H1 (cell line): ENCODE measurements around the gene LCP1. TPM values are rescaled to one million over a fixed set of nuclear protein-coding genes. Genes with fewer than 3 reads are reported as not detected.

Experiments
- CTCF ChIA-PET: fragments of 300-600 bp; sonication (Branson Sonifier 250); formaldehyde crosslinking; loops from one replicate; lab custom pipeline; 2021; ENCODE audit not compliant: partially characterized antibody; lab: Charles Lee
- POLR2A ChIA-PET: fragments of 300-600 bp; sonication (Branson Sonifier 250); formaldehyde crosslinking; loops from one replicate; lab custom pipeline; 2021; ENCODE audit warnings: inconsistent platforms; ENCODE audit not compliant: partially characterized antibody; lab: Charles Lee
- DNase-seq, 2 experiments: peaks; one replicate each; pipeline versions ENCODE4 v3.0.0 to v3.0.0-alpha.2; 2010 to 2022; ENCODE audit warnings: low spot score in 2 of 2, low read depth in 1 of 2, mixed read lengths in 1 of 2
- FAIRE-seq: peaks from 2 replicates; lab custom pipeline; 2011; peaks lifted over from hg19 to GRCh38; lab: Jason Lieb, UNC
- H2AFZ ChIP-seq: 2 replicates; pipeline ENCODE4 v1.8.1; 2012; ENCODE audit warnings: low read length, inconsistent platforms
- H2AK5ac ChIP-seq: 2 replicates; pipeline ENCODE4 v1.6.1; 2013; ENCODE audit warnings: low read depth, low read length
- H2BK120ac ChIP-seq: replicated peaks from 2 replicates; pipeline ENCODE3; 2013; ENCODE audit warnings: low read depth, low read length, inconsistent platforms
- H2BK12ac ChIP-seq: 2 replicates; pipeline ENCODE4 v1.6.1; 2013; ENCODE audit warnings: low read depth, low read length
- H2BK15ac ChIP-seq: 2 replicates; pipeline ENCODE4 v1.6.1; 2013; ENCODE audit warnings: low read length
- H2BK20ac ChIP-seq: 2 replicates; pipeline ENCODE4 v1.6.1; 2013; ENCODE audit warnings: low read length
- H2BK5ac ChIP-seq: 2 replicates; pipeline ENCODE4 v1.6.1; 2013; ENCODE audit warnings: low read depth, low read length
- H3K14ac ChIP-seq: 2 replicates; pipeline ENCODE4 v1.6.1; 2013; ENCODE audit warnings: inconsistent platforms; ENCODE audit not compliant: insufficient read length
- H3K18ac ChIP-seq: 2 replicates; pipeline ENCODE4 v1.6.1; 2013; ENCODE audit warnings: low read length; ENCODE audit errors: extremely low read depth
- H3K23ac ChIP-seq: 2 replicates; pipeline ENCODE4 v1.6.1; 2013; ENCODE audit warnings: inconsistent platforms; ENCODE audit not compliant: insufficient read length
- H3K23me2 ChIP-seq: 2 replicates; pipeline ENCODE4 v1.6.1; 2013; ENCODE audit warnings: low read depth, low read length
- H3K27ac ChIP-seq: 2 replicates; pipeline ENCODE4 v1.6.1; 2011; ENCODE audit warnings: low read depth, low read length, inconsistent platforms
- H3K27me3 ChIP-seq, 4 experiments: replicated peaks in 1 of 4; 1 replicate in 1 of 4; 2 replicates in 3 of 4; pipeline versions ENCODE4 v1.6.1 to v1.8.1; 2011 to 2013; ENCODE audit warnings: low read length in 3 of 4, mild to moderate bottlenecking in 3 of 4, inconsistent platforms in 2 of 4, mixed read lengths in 2 of 4, moderate library complexity in 1 of 4; ENCODE audit not compliant: control insufficient read depth in 3 of 4, insufficient read depth in 3 of 4; ENCODE audit errors: extremely low read depth in 1 of 4
- H3K36me3 ChIP-seq, 4 experiments: 2 replicates each; pipeline versions ENCODE4 v1.6.1 to v1.8.1; 2011 to 2013; ENCODE audit warnings: mild to moderate bottlenecking in 4 of 4, low read length in 3 of 4, moderate library complexity in 2 of 4, control low read depth in 1 of 4, inconsistent platforms in 1 of 4; ENCODE audit not compliant: insufficient read depth in 4 of 4, control insufficient read depth in 2 of 4
- H3K4ac ChIP-seq: replicated peaks from 2 replicates; pipeline ENCODE3; 2013; ENCODE audit warnings: low read length, low read depth, mixed read lengths, inconsistent platforms; ENCODE audit not compliant: insufficient read length
- H3K4me1 ChIP-seq, 4 experiments: replicated peaks in 1 of 4; 1 replicate in 1 of 4; 2 replicates in 3 of 4; pipeline versions ENCODE4 v1.6.1 to v1.8.1; 2011 to 2013; ENCODE audit warnings: low read length in 3 of 4, inconsistent platforms in 2 of 4, mixed read lengths in 1 of 4; ENCODE audit not compliant: insufficient read depth in 4 of 4, control insufficient read depth in 3 of 4
- H3K4me2 ChIP-seq, 2 experiments: 2 replicates each; pipeline versions ENCODE4 v1.6.1 to v1.8.1; 2011 to 2013; ENCODE audit warnings: low read depth in 2 of 2, low read length in 2 of 2, control low read depth in 1 of 2, inconsistent platforms in 1 of 2, mild to moderate bottlenecking in 1 of 2; ENCODE audit not compliant: insufficient read depth in 1 of 2
- H3K4me3 ChIP-seq, 4 experiments: fragments of 200-600, 300-600 bp in 1 of 4; sonication (generic), shearing (Covaris generic), sonication (Bioruptor Twin) in 1 of 4; 2 replicates each; pipeline versions ENCODE4 v1.5.1 to v1.8.1; 2011 to 2016; ENCODE audit warnings: low read length in 4 of 4, low read depth in 3 of 4, control low read depth in 2 of 4, inconsistent platforms in 2 of 4, mild to moderate bottlenecking in 2 of 4, mixed read lengths in 1 of 4, moderate library complexity in 1 of 4; ENCODE audit not compliant: insufficient read depth in 2 of 4; ENCODE audit errors: extremely low read depth in 1 of 4
- H3K56ac ChIP-seq: replicated peaks from 2 replicates; pipeline ENCODE3; 2013; ENCODE audit warnings: low read depth, mild to moderate bottlenecking, mixed read lengths, low read length, inconsistent platforms; ENCODE audit not compliant: insufficient read length
- H3K79me1 ChIP-seq: 2 replicates; pipeline ENCODE4 v1.6.1; 2013; ENCODE audit warnings: low read depth, low read length, control low read depth
- H3K79me2 ChIP-seq, 2 experiments: 2 replicates each; pipeline versions ENCODE4 v1.6.1 to v1.8.1; 2012 to 2013; ENCODE audit warnings: low read length in 2 of 2, mild to moderate bottlenecking in 2 of 2, inconsistent platforms in 1 of 2; ENCODE audit not compliant: insufficient read depth in 2 of 2, control insufficient read depth in 1 of 2
- H3K9ac ChIP-seq, 4 experiments: replicated peaks in 1 of 4; 1 replicate in 1 of 4; 2 replicates in 3 of 4; pipeline versions ENCODE4 v1.6.1 to v1.8.1; 2011 to 2013; ENCODE audit warnings: low read depth in 3 of 4, low read length in 3 of 4, control low read depth in 2 of 4, mild to moderate bottlenecking in 2 of 4, moderate library complexity in 2 of 4, inconsistent platforms in 1 of 4; ENCODE audit errors: extremely low read depth in 1 of 4
- H3K9me3 ChIP-seq, 2 experiments: 2 replicates each; pipeline versions ENCODE4 v1.6.1 to v1.8.1; 2012 to 2013; ENCODE audit warnings: mild to moderate bottlenecking in 2 of 2, moderate library complexity in 2 of 2, control low read depth in 1 of 2, inconsistent platforms in 1 of 2, low read depth in 1 of 2, low read length in 1 of 2, mixed read lengths in 1 of 2; ENCODE audit not compliant: insufficient read depth in 2 of 2
- H4K20me1 ChIP-seq, 2 experiments: replicated peaks in 1 of 2; 2 replicates each; pipeline versions ENCODE3 to v1.8.1; 2011 to 2013; ENCODE audit warnings: inconsistent platforms in 2 of 2, low read length in 2 of 2, mild to moderate bottlenecking in 1 of 2; ENCODE audit not compliant: insufficient read depth in 2 of 2, control insufficient read depth in 1 of 2
- H4K5ac ChIP-seq: 2 replicates; pipeline ENCODE4 v1.6.1; 2013; ENCODE audit warnings: low read length, low read depth, mixed read lengths, inconsistent platforms; ENCODE audit not compliant: insufficient read length
- H4K8ac ChIP-seq: 2 replicates; pipeline ENCODE4 v1.8.0; 2013; ENCODE audit warnings: mild to moderate bottlenecking, moderate library complexity, low read length, inconsistent platforms; ENCODE audit not compliant: insufficient read depth; ENCODE audit errors: extremely low read depth
- H4K91ac ChIP-seq: replicated peaks from 2 replicates; pipeline ENCODE3; 2013; ENCODE audit warnings: low read length, mixed read lengths, inconsistent platforms; ENCODE audit not compliant: insufficient read length
- BRCA1 ChIP-seq: IDR thresholded peaks from 2 replicates; pipeline ENCODE4 v1.6.1; 2012; ENCODE audit warnings: low read depth, low read length, improper control_type of control experiment
- CBX8 ChIP-seq: fragments of 300-800, 300-1000 bp; sonication (generic); IDR thresholded peaks from 2 replicates; pipeline ENCODE4 v1.7.1; 2016; ENCODE audit warnings: low read depth, low read length, borderline replicate concordance
- CEBPB ChIP-seq: IDR thresholded peaks from 2 replicates; pipeline ENCODE4 v1.6.1; 2012; ENCODE audit warnings: low read depth, low read length
- EGR1 ChIP-seq: IDR thresholded peaks from 2 replicates; pipeline ENCODE4 v1.6.1; 2011; ENCODE audit warnings: low read depth, low read length, borderline replicate concordance
- HDAC2 ChIP-seq, 2 experiments: fragments of 300-600 bp in 1 of 2; sonication (generic) in 1 of 2; IDR thresholded peaks; 2 replicates each; pipeline ENCODE4 v1.6.1; 2011 to 2012; ENCODE audit warnings: low read depth in 2 of 2, low read length in 2 of 2, mild to moderate bottlenecking in 2 of 2, moderate library complexity in 2 of 2, borderline replicate concordance in 1 of 2, inconsistent platforms in 1 of 2
- NANOG ChIP-seq: IDR thresholded peaks from 2 replicates; pipeline ENCODE4 v1.6.1; 2011; ENCODE audit warnings: low read length, low read depth, mild to moderate bottlenecking, inconsistent platforms; ENCODE audit not compliant: insufficient read depth, poor library complexity, severe bottlenecking
- NRF1 ChIP-seq: IDR thresholded peaks from 2 replicates; pipeline ENCODE4 v1.6.1; 2011; ENCODE audit warnings: mild to moderate bottlenecking, low read depth, low read length, improper control_type of control experiment
- SAP30 ChIP-seq: fragments of 300-600 bp; sonication (generic); IDR thresholded peaks from 2 replicates; pipeline ENCODE4 v1.7.1; 2012; ENCODE audit warnings: low read length, moderate library complexity, mild to moderate bottlenecking, inconsistent platforms; ENCODE audit not compliant: insufficient read depth, insufficient replicate concordance
- TAF7 ChIP-seq: optimal IDR thresholded peaks from 2 replicates; pipeline ENCODE3; 2011; ENCODE audit warnings: low read depth, mild to moderate bottlenecking, inconsistent platforms, low read length, moderate library complexity, borderline replicate concordance
- TBP ChIP-seq: IDR thresholded peaks from 2 replicates; pipeline ENCODE4 v1.6.1; 2011; ENCODE audit warnings: low read depth, low read length, improper control_type of control experiment
- TEAD4 ChIP-seq: IDR thresholded peaks from 2 replicates; pipeline ENCODE4 v1.6.1; 2012; ENCODE audit warnings: low read depth, low read length, inconsistent platforms, mixed read lengths
- YY1 ChIP-seq: IDR thresholded peaks from 2 replicates; pipeline ENCODE4 v1.6.1; 2011; ENCODE audit warnings: low read depth, mild to moderate bottlenecking, low read length
- WGBS, 2 experiments: shearing (Covaris generic) in 1 of 2; methylation state at CpG; one replicate each; pipeline versions ENCODE4 v1.1.6 to v1.1.7; 2013 to 2015; ENCODE audit warnings: low lambda C conversion rate in 2 of 2, mixed read lengths in 2 of 2, inconsistent platforms in 1 of 2, low coverage in 1 of 2, missing lambda C conversion rate in 1 of 2; ENCODE audit not compliant: insufficient replicate concordance in 2 of 2, insufficient coverage in 1 of 2, insufficient read length in 1 of 2; ENCODE audit errors: extremely low coverage in 1 of 2, missing lambda C conversion rate in 1 of 2; 5-methylcytosine and 5-hydroxymethylcytosine counted together
- polyA plus RNA-seq, 7 experiments: library from polyadenylated mRNA; depleted of rRNA in 3 of 7; stranded (reverse) in 5 of 7; unstranded in 2 of 7; fragments of >200 nt in 5 of 7; fragments of 200-250 nt in 2 of 7; gene quantifications; 1 replicate in 5 of 7; 2 replicates in 1 of 7; 4 replicates in 1 of 7; pipeline versions ENCODE4 v1.2.1 to v1.2.3, GENCODE V29; 2011 to 2013; ENCODE audit warnings: missing spikeins in 2 of 7, mixed read lengths in 2 of 7
- total RNA-seq: library from RNA; stranded (reverse); fragmentation: NEBNext Ultra II Directional; extraction: Animal tissue kit (Norgen Biotek cat#: 25700); gene quantifications from 2 replicates; pipeline ENCODE4 v1.2.1, GENCODE V29; 2021
- TF ChIP-seq, protein P1 (sequence below): IDR thresholded peaks from 2 replicates; pipeline ENCODE4 v1.6.1; 2011; ENCODE audit warnings: low read length, improper control_type of control experiment

Gene LCP1
- total and polyA plus RNA-seq, 2 of the 8 experiments (the other 6 are each of a cell fraction or from before 2014, with no cell fraction given) = 0.65 to 4.3 TPM

DNA sequence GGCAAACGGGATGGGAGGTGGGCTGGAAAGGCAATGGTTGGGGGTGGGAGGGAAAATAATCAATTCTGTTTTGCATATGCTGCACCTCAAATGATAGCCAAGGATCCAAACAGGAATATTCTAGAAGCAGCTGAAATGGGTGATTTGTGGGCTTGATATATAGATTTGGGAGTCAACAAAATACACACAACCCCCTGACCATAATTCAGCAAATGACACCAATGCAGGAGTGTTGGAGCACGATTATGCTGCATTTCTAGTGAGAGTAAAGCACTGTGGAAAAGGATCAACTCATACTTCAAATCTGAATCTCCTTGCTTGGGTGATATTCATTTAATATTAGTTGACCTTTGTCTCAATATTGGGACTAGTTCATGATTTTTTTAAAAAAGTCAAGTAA, 36.0 kb downstream of the LCP1 start:
- no peaks in the 10 kb centered on the region; a peak in 1 of 7 replicates for H3K4me1 ChIP-seq
- no peak overlapping the region for H3K18ac ChIP-seq
- DNase-seq = no peak
- H3K56ac ChIP-seq = no peak overlapping the region
- H2BK15ac ChIP-seq = no peak overlapping the region
- no peak overlapping the region for H2AK5ac ChIP-seq
- no peak overlapping the region for H4K91ac ChIP-seq
- no peak overlapping the region for H3K9ac ChIP-seq
- FAIRE-seq = no peak
- ChIA-PET CTCF (interaction anchor here (1.1 to 1.3 kb wide), 2 partner anchors 14 to 175 kb away, joined by 3 to 4 read pairs; no protein-coding TSS in a partner anchor), POLR2A (no interaction called here)
- no peak overlapping the region for H2BK20ac ChIP-seq
- H3K36me3 ChIP-seq = no peaks in the 10 kb centered on the region
- H4K20me1 ChIP-seq = peaks cover 0 to 2% of the 10 kb centered on the region in 2 experiments
- no peak overlapping the region for H3K4me2 ChIP-seq
- H2BK120ac ChIP-seq = no peak overlapping the region
- H2BK12ac ChIP-seq = no peak overlapping the region
- no peak overlapping the region for H3K4ac ChIP-seq
- H3K79me2 ChIP-seq = no peaks in the 10 kb centered on the region
- no peak overlapping the region for H3K14ac ChIP-seq
- TF ChIP-seq, protein P1, sequence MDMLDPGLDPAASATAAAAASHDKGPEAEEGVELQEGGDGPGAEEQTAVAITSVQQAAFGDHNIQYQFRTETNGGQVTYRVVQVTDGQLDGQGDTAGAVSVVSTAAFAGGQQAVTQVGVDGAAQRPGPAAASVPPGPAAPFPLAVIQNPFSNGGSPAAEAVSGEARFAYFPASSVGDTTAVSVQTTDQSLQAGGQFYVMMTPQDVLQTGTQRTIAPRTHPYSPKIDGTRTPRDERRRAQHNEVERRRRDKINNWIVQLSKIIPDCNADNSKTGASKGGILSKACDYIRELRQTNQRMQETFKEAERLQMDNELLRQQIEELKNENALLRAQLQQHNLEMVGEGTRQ = no peak
- TF ChIP-seq SAP30 (no peak), NRF1 (no peak), BRCA1 (no peak), EGR1 (no peak), TEAD4 (no peak), HDAC2 (IDR thresholded peaks at IDR 0.05; ENCODE audit: borderline replicate concordance in 1 of 2, low read depth in 2 of 2, low read length in 2 of 2) (no peak), CBX8 (no peak), YY1 (no peak), CEBPB (no peak), NANOG (no peak), TAF7 (no peak), TBP (no peak)
- 96% methylated on average over 1 of the region's 2 CpGs; no CpG with 5 or more reads in 1 of the 2 experiments for WGBS, 2 experiments
- H3K27ac ChIP-seq = no peak overlapping the region
- no peaks in the 10 kb centered on the region for H3K23me2 ChIP-seq
- H2BK5ac ChIP-seq = no peak overlapping the region
- H4K8ac ChIP-seq = no peak overlapping the region
- no peak overlapping the region for H4K5ac ChIP-seq
- H3K79me1 ChIP-seq = no peaks in the 10 kb centered on the region
- no peaks in the 10 kb centered on the region for H3K9me3 ChIP-seq
- no peak overlapping the region for H2AFZ ChIP-seq
- H3K27me3 ChIP-seq = no peaks in the 10 kb centered on the region
- no peak overlapping the region for H3K23ac ChIP-seq
- no peak overlapping the region for H3K4me3 ChIP-seq
